Natural killer cell (primary cell): ENCODE measurements around the gene ANKRD29. TPM values are rescaled to one million over a fixed set of nuclear protein-coding genes. Genes with fewer than 3 reads are reported as not detected.

Source experiments
- ATAC-seq, 3 donors: fragments of 150-1000 bp in 2 of 3; fragments of 200-7000 bp in 1 of 3; cut with Tn5 transposase; 1 replicate in 1 of 3; 2 replicates in 2 of 3; pipeline ENCODE4 v1.10.0; 2021; ENCODE audit warnings: mild to moderate bottlenecking in 2 of 3, moderate library complexity in 2 of 3
- DNase-seq, 2 donors: peaks; one replicate each; pipeline versions ENCODE4 v3.0.0 to v3.0.0-alpha.2; 2013 to 2021; ENCODE audit warnings: mixed read lengths in 1 of 2
- H3K27ac ChIP-seq: one replicate; pipeline ENCODE4 v1.5.1; 2013; ENCODE audit warnings: mild to moderate bottlenecking, low read length
- H3K27me3 ChIP-seq: one replicate; pipeline ENCODE4 v1.6.1; 2013; ENCODE audit warnings: low read length; ENCODE audit not compliant: control insufficient read depth, insufficient read depth
- H3K36me3 ChIP-seq: one replicate; pipeline ENCODE4 v1.6.1; 2013; ENCODE audit warnings: low read length; ENCODE audit not compliant: control insufficient read depth, insufficient read depth
- H3K4me1 ChIP-seq: one replicate; pipeline ENCODE4 v1.6.1; 2013; ENCODE audit warnings: low read length; ENCODE audit not compliant: control insufficient read depth, insufficient read depth
- H3K4me3 ChIP-seq: one replicate; pipeline ENCODE4 v1.5.1; 2013; ENCODE audit warnings: low read length
- H3K9me3 ChIP-seq: one replicate; pipeline ENCODE4 v1.6.1; 2013; ENCODE audit warnings: low read length; ENCODE audit not compliant: control insufficient read depth, insufficient read depth
- H3K27ac Mint-ChIP-seq, 2 donors: one replicate each; pipeline ENCODE4 v1.8.0; 2022; ENCODE audit warnings: mild to moderate bottlenecking in 2 of 2, mixed read lengths in 2 of 2, moderate library complexity in 1 of 2
- H3K27me3 Mint-ChIP-seq, 2 donors: one replicate each; pipeline ENCODE4 v1.8.0; 2022; ENCODE audit warnings: low read depth in 2 of 2, mixed read lengths in 2 of 2
- H3K36me3 Mint-ChIP-seq: one replicate; pipeline ENCODE4 v1.8.0; 2022; ENCODE audit warnings: mixed read lengths
- H3K4me1 Mint-ChIP-seq, 2 donors: one replicate each; pipeline ENCODE4 v1.8.0; 2022; ENCODE audit warnings: mixed read lengths in 2 of 2
- H3K4me3 Mint-ChIP-seq: one replicate; pipeline ENCODE4 v1.8.0; 2022; ENCODE audit warnings: mild to moderate bottlenecking, moderate library complexity, mixed read lengths
- H3K9me3 Mint-ChIP-seq, 2 donors: one replicate each; pipeline ENCODE4 v1.8.0; 2022; ENCODE audit warnings: mixed read lengths in 2 of 2
- WGBS: methylation state at CpG from one replicate; pipeline ENCODE4 v1.1.7; 2013; ENCODE audit warnings: missing lambda C conversion rate; ENCODE audit not compliant: insufficient coverage; 5-methylcytosine and 5-hydroxymethylcytosine counted together
- intact Hi-C: fragments of 100-400 bp; cut with micrococcal nuclease; formaldehyde crosslinking; loops from one replicate; pipeline ENCODE4 v1.14.2; 2022
- total RNA-seq, 4 donors: library from RNA; stranded (reverse); fragments of 120-200 nt in 1 of 4; gene quantifications; one replicate each; pipeline versions ENCODE4 v1.2.3 to v1.2.4, GENCODE V29; 2013 to 2022
- TF ChIP-seq, protein P1 (sequence below): fragments of 200-600 bp; IDR thresholded peaks from one replicate; pipeline ENCODE4 v1.8.0; 2022; ENCODE audit warnings: antibody characterized with exemption

ANKRD29 gene
- total RNA-seq, 3 donors from 2014 or later (not counting 1 experiment from before 2014, with no cell fraction given) = 0.35 to 0.45 TPM; not detected in 1

DNA sequence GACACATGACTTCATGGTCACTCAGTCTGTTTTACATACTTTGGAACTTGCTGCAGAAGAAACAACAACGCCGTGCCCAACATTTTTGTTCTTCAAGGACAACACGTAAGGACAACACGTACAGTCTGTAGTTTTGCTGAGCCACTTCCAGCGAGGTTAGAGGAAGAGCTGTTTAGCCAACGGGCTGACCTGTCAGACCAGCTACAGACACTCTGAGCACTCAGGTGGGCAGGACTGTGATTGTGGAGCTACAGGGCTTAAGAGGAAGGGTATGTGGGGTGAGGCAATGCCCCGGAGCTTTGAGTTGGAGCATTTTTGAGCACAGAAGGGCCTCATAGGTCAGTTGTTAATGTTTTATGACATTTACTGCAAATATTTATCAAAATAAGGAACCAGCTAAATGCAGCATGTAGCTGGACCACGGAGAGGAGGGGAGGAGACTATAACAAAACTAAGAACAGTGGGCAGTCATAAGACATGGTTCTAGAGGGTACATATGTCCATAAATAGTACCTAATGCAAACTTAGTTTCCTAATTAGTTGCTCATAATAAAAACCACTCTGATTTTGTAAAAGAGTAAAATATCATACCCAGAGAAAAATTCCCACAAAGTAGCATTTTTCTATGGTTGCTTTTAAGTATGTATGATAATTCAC lies 50.1 kb downstream of the ANKRD29 start:
- WGBS = 89% methylated on average over 7 of the region's 8 CpGs
- DNase-seq = no peak
- no peak overlapping the region for H3K4me3 Mint-ChIP-seq

GRCh38 chr18:23609390-23610023 lies 53.2 kb downstream of the ANKRD29 start:
- intact Hi-C loops = no loop called here
- DNase-seq (no peak), ATAC-seq (no peak)
- no peak overlapping the region for H3K4me3 ChIP-seq
- TF ChIP-seq, protein P1, sequence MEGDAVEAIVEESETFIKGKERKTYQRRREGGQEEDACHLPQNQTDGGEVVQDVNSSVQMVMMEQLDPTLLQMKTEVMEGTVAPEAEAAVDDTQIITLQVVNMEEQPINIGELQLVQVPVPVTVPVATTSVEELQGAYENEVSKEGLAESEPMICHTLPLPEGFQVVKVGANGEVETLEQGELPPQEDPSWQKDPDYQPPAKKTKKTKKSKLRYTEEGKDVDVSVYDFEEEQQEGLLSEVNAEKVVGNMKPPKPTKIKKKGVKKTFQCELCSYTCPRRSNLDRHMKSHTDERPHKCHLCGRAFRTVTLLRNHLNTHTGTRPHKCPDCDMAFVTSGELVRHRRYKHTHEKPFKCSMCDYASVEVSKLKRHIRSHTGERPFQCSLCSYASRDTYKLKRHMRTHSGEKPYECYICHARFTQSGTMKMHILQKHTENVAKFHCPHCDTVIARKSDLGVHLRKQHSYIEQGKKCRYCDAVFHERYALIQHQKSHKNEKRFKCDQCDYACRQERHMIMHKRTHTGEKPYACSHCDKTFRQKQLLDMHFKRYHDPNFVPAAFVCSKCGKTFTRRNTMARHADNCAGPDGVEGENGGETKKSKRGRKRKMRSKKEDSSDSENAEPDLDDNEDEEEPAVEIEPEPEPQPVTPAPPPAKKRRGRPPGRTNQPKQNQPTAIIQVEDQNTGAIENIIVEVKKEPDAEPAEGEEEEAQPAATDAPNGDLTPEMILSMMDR = no peak
- Mint-ChIP-seq H3K9me3 (no peaks in the 10 kb centered on the region), H3K36me3 (no peaks in the 10 kb centered on the region), H3K27ac (no peak overlapping the region), H3K4me3 (no peak overlapping the region), H3K27me3 (peaks cover 0 to 9% of the 10 kb centered on the region in 2 donors), H3K4me1 (no peaks in the 10 kb centered on the region)
- no peaks in the 10 kb centered on the region for H3K36me3 ChIP-seq
- no peaks in the 10 kb centered on the region for H3K27me3 ChIP-seq
- no peaks in the 10 kb centered on the region for H3K9me3 ChIP-seq
- 96% methylated on average over 5 of the region's 5 CpGs for WGBS
- no peaks in the 10 kb centered on the region for H3K4me1 ChIP-seq
- H3K27ac ChIP-seq = no peak overlapping the region

More for the DNA sequence above, 50.1 kb downstream of the ANKRD29 start:
- no peak overlapping the region for H3K27ac Mint-ChIP-seq
- Histone ChIP-seq H3K4me3 (no peak overlapping the region), H3K36me3 (no peaks in the 10 kb centered on the region), H3K9me3 (no peaks in the 10 kb centered on the region), H3K27ac (no peak overlapping the region), H3K27me3 (no peaks in the 10 kb centered on the region), H3K4me1 (no peaks in the 10 kb centered on the region)
- H3K4me1 Mint-ChIP-seq = no peaks in the 10 kb centered on the region
- H3K9me3 Mint-ChIP-seq = no peaks in the 10 kb centered on the region
- ATAC-seq = no peak
- peaks cover 3 to 10% of the 10 kb centered on the region in 2 donors for H3K27me3 Mint-ChIP-seq
- no peaks in the 10 kb centered on the region for H3K36me3 Mint-ChIP-seq
- intact Hi-C loops = no loop called here
- TF ChIP-seq, protein P1 = no peak

- Mint-ChIP-seq H3K4me1 (no peaks in the 10 kb centered on the region), H3K36me3 (no peaks in the 10 kb centered on the region), H3K9me3 (no peaks in the 10 kb centered on the region), H3K27me3 (peaks cover 0 to 9% of the 10 kb centered on the region in 2 donors), H3K27ac (no peak overlapping the region), H3K4me3 (no peak overlapping the region)
- WGBS = 85% methylated on average over 2 of the region's 2 CpGs
- intact Hi-C loops = no loop called here
- Histone ChIP-seq H3K27me3 (no peaks in the 10 kb centered on the region), H3K4me3 (no peak overlapping the region), H3K9me3 (no peaks in the 10 kb centered on the region), H3K36me3 (no peaks in the 10 kb centered on the region), H3K4me1 (no peaks in the 10 kb centered on the region), H3K27ac (no peak overlapping the region)
- TF ChIP-seq, protein P1 = no peak
- no peak for DNase-seq
- no peak for ATAC-seq
Observed at GRCh38 chr18:23608211-23608610, 54.5 kb downstream of the ANKRD29 start.

DNA sequence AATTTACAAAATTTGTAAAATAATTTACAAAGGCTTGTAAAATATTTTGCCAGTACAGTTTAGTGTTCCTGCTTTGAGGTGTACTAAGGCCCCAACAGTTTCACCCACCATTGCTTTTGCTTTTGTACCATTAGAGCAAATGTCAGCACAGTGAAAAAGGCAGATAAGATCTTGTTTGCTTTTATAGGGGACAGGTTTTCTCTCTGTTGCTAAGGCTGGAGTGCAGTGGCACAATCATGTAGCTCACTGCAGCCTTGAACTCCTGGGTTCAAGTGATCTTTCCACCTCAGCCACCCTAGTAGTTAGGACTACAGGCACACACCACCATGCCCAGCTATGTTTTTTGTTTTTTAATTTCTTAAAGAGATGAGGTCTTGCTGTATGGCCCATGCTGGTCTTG lies 56.8 kb downstream of the ANKRD29 start:
- Histone ChIP-seq H3K27ac (no peak overlapping the region), H3K9me3 (no peaks in the 10 kb centered on the region), H3K36me3 (no peaks in the 10 kb centered on the region), H3K4me3 (no peak overlapping the region), H3K27me3 (no peaks in the 10 kb centered on the region), H3K4me1 (no peaks in the 10 kb centered on the region)
- Mint-ChIP-seq H3K27ac (no peak overlapping the region), H3K27me3 (peaks cover 2 to 3% of the 10 kb centered on the region in 2 donors), H3K4me1 (no peaks in the 10 kb centered on the region), H3K36me3 (no peaks in the 10 kb centered on the region), H3K9me3 (no peaks in the 10 kb centered on the region), H3K4me3 (no peak overlapping the region)
- TF ChIP-seq, protein P1 = no peak
- ATAC-seq = no peak
- no peak for DNase-seq
- intact Hi-C loops = no loop called here
